OCI-LY7 (cell line): ENCODE results near the gene ATP2B3. TPM values are rescaled to one million over a fixed set of nuclear protein-coding genes. Genes with fewer than 3 reads are reported as not detected.

Experiments used
- BruUV-seq: library from RNA; stranded (reverse); fragments of 400-500 nt; replicated peaks from 2 replicates; lab custom pipeline; 2021; lab: Mats Ljungman, UMichigan
- CTCF ChIA-PET: fragments of 300-600 bp; sonication (Branson Sonifier 250); formaldehyde crosslinking; loops from one replicate; lab custom pipeline; 2022; ENCODE audit warnings: antibody characterized with exemption; ENCODE audit not compliant: unreplicated experiment; lab: Charles Lee
- POLR2A ChIA-PET: fragments of 300-600 bp; sonication (Branson Sonifier 250); formaldehyde crosslinking; loops from one replicate; lab custom pipeline; 2022; ENCODE audit warnings: antibody characterized with exemption; lab: Charles Lee
- DNase-seq: peaks from one replicate; pipeline ENCODE4 v3.0.0-alpha.2; 2015; ENCODE audit warnings: low spot score
- H2AFZ ChIP-seq: fragments of 200-600 bp; sonication (generic), shearing (Covaris generic); 2 replicates; pipeline ENCODE4 v1.6.1; 2014; ENCODE audit warnings: mild to moderate bottlenecking, antibody characterized with exemption, low read length, moderate library complexity
- H3K27ac ChIP-seq: fragments of 200-600 bp; sonication (generic); 2 replicates; pipeline ENCODE4 v1.5.1; 2014; ENCODE audit warnings: mixed run types, low read depth, mild to moderate bottlenecking, moderate library complexity, low read length, inconsistent platforms; ENCODE audit not compliant: poor library complexity, severe bottlenecking
- H3K36me3 ChIP-seq: fragments of 200-600 bp; sonication (generic); 2 replicates; pipeline ENCODE4 v1.6.1; 2014; ENCODE audit warnings: mild to moderate bottlenecking, antibody characterized with exemption, low read length, moderate library complexity, mixed read lengths; ENCODE audit not compliant: insufficient read depth
- H3K4me1 ChIP-seq: fragments of 200-600 bp; sonication (generic); 2 replicates; pipeline ENCODE4 v1.5.1; 2014; ENCODE audit warnings: mild to moderate bottlenecking, low read length; ENCODE audit not compliant: insufficient read depth, poor library complexity, severe bottlenecking
- H3K4me2 ChIP-seq: fragments of 200-600 bp; sonication (generic); 2 replicates; pipeline ENCODE4 v1.6.1; 2014; ENCODE audit warnings: mild to moderate bottlenecking, low read length
- H3K4me3 ChIP-seq: fragments of 200-600 bp; sonication (generic); 2 replicates; pipeline ENCODE4 v1.5.1; 2014; ENCODE audit warnings: mild to moderate bottlenecking, low read depth, low read length; ENCODE audit not compliant: poor library complexity, severe bottlenecking
- H3K79me2 ChIP-seq: fragments of 200-600 bp; sonication (generic); 2 replicates; pipeline ENCODE4 v1.6.1; 2016; ENCODE audit warnings: low read depth, mild to moderate bottlenecking, low read length, moderate library complexity, mixed read lengths; ENCODE audit not compliant: insufficient read depth
- H3K9me2 ChIP-seq: fragments of 200-600 bp; sonication (generic); 2 replicates; pipeline ENCODE4 v1.6.1; 2016; ENCODE audit warnings: mild to moderate bottlenecking, low read length, mixed read lengths; ENCODE audit not compliant: insufficient read depth
- H3K9me3 ChIP-seq: fragments of 200-600 bp; sonication (generic); 2 replicates; pipeline ENCODE4 v1.6.1; 2014; ENCODE audit warnings: mild to moderate bottlenecking, mixed run types, low read length, mixed read lengths
- H4K20me1 ChIP-seq: fragments of 200-600 bp; sonication (generic); 2 replicates; pipeline ENCODE4 v1.6.1; 2014; ENCODE audit warnings: mild to moderate bottlenecking, antibody characterized with exemption, low read length, moderate library complexity, mixed read lengths; ENCODE audit not compliant: insufficient read depth
- CTCF ChIP-seq: fragments of 200-600 bp; sonication (generic); conservative IDR thresholded peaks from 2 replicates; pipeline ENCODE4 v1.5.1; 2014; ENCODE audit warnings: mild to moderate bottlenecking, antibody characterized with exemption, low read length, moderate library complexity, mixed read lengths
- EZH2phosphoT487 ChIP-seq: fragments of 200-600 bp; sonication (generic); IDR thresholded peaks from 2 replicates; pipeline ENCODE4 v1.6.1; 2018; ENCODE audit warnings: low read depth, borderline replicate concordance, mild to moderate bottlenecking, mixed run types, antibody characterized with exemption, low read length, moderate library complexity, mixed read lengths
- intact Hi-C: fragments of 100-400 bp; cut with micrococcal nuclease; formaldehyde crosslinking; loops from one replicate; pipeline ENCODE4 v1.10.0; 2022; ENCODE audit not compliant: unreplicated experiment
- total RNA-seq, 2 experiments: library from RNA; depleted of rRNA in 1 of 2; stranded (reverse); fragments of >200 nt in 1 of 2; shearing (Covaris generic) in 1 of 2; gene quantifications; 2 replicates each; pipeline ENCODE4 v1.2.3, GENCODE V29; 2014 to 2022

Gene ATP2B3
- total RNA-seq, 2 experiments from 2014 or later: not detected

DNA sequence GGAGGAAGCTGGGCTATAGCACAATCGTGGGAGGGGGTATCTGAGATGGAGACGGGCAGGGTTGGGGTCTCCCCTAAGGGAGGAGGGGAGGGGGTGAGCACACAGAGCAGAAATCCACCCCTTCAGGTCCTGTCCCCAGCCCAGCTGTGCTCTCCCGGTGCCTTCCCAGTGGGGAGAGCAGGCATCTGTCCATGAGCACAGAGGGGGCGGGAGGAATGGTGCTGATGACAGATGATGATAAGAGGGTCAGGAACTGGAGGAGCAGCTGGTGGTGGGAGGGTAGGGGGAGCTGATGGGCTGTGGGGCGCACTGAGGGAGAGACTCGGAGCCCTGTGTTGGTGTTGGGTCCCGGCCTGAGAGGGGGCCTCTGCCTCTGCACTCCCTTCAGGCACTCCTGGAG, 8.6 kb downstream of the ATP2B3 start:
- no peaks in the 10 kb centered on the region for H4K20me1 ChIP-seq
- no peak overlapping the region for H3K4me3 ChIP-seq
- no peaks in the 10 kb centered on the region for H3K4me1 ChIP-seq
- POLR2A ChIA-PET: no interaction called here
- intact Hi-C loops: no loop called here
- H3K9me3 ChIP-seq: no peaks in the 10 kb centered on the region
- TF ChIP-seq CTCF (no peak), EZH2phosphoT487 (no peak)
- no peaks in the 10 kb centered on the region for H3K36me3 ChIP-seq
- CTCF ChIA-PET: no interaction called here
- no peak overlapping the region for H3K27ac ChIP-seq
- no TSS peak for BruUV-seq
- H2AFZ ChIP-seq: no peak overlapping the region
- H3K9me2 ChIP-seq: no peaks in the 10 kb centered on the region
- no peaks in the 10 kb centered on the region for H3K79me2 ChIP-seq
- no peak for DNase-seq
- H3K4me2 ChIP-seq: no peak overlapping the region

GRCh38 chrX:153526801-153527200, 9.4 kb downstream of the ATP2B3 start:
- no peak for TF ChIP-seq CTCF
- TF ChIP-seq EZH2phosphoT487: no peak
- no peak overlapping the region for H3K4me3 ChIP-seq
- H3K36me3 ChIP-seq: no peaks in the 10 kb centered on the region
- intact Hi-C loops: no loop called here
- BruUV-seq: no TSS peak
- no peaks in the 10 kb centered on the region for H3K4me1 ChIP-seq
- CTCF ChIA-PET: no interaction called here
- DNase-seq: no peak
- no peak overlapping the region for H3K4me2 ChIP-seq
- H3K27ac ChIP-seq: no peak overlapping the region
- POLR2A ChIA-PET: no interaction called here
- no peaks in the 10 kb centered on the region for H4K20me1 ChIP-seq
- no peak overlapping the region for H2AFZ ChIP-seq
- no peaks in the 10 kb centered on the region for H3K9me3 ChIP-seq
- H3K9me2 ChIP-seq: no peaks in the 10 kb centered on the region
- H3K79me2 ChIP-seq: no peaks in the 10 kb centered on the region

GRCh38 chrX:153527208-153527607, 9.8 kb downstream of the ATP2B3 start:
- Histone ChIP-seq H3K4me3 (no peak overlapping the region), H2AFZ (no peak overlapping the region), H3K9me2 (no peaks in the 10 kb centered on the region), H3K9me3 (no peaks in the 10 kb centered on the region), H3K36me3 (no peaks in the 10 kb centered on the region), H3K79me2 (no peaks in the 10 kb centered on the region), H3K4me1 (no peaks in the 10 kb centered on the region), H3K27ac (no peak overlapping the region), H4K20me1 (no peaks in the 10 kb centered on the region), H3K4me2 (no peak overlapping the region)
- POLR2A ChIA-PET: no interaction called here
- CTCF ChIA-PET: no interaction called here
- TF ChIP-seq EZH2phosphoT487: no peak
- TF ChIP-seq CTCF: no peak
- DNase-seq: no peak
- intact Hi-C loops: no loop called here
- BruUV-seq: no TSS peak
